IPS-18a (cell line): ENCODE data around the gene REX1BD.
"Not testable (repeated sequence)": the region's sequence is repeated elsewhere in the genome, so short reads cannot be mapped to it uniquely, and the experiment has no call there.

ENCODE experiments used
- H3K27ac ChIP-seq: one replicate; pipeline ENCODE4 v1.5.1; 2013; ENCODE audit warnings: low read length
- H3K27me3 ChIP-seq: one replicate; pipeline ENCODE4 v1.6.1; 2013; ENCODE audit warnings: mild to moderate bottlenecking, low read length; ENCODE audit not compliant: control insufficient read depth, insufficient read depth
- H3K36me3 ChIP-seq: one replicate; pipeline ENCODE4 v1.6.1; 2013; ENCODE audit warnings: low read depth, low read length; ENCODE audit not compliant: control insufficient read depth
- H3K4me1 ChIP-seq: one replicate; pipeline ENCODE4 v1.6.1; 2013; ENCODE audit warnings: low read depth, low read length; ENCODE audit not compliant: control insufficient read depth
- H3K4me3 ChIP-seq: one replicate; pipeline ENCODE4 v1.5.1; 2013; ENCODE audit warnings: low read length
- H3K9ac ChIP-seq: one replicate; pipeline ENCODE4 v1.6.1; 2013; ENCODE audit warnings: mild to moderate bottlenecking, low read length, moderate library complexity
- H3K9me3 ChIP-seq: one replicate; pipeline ENCODE4 v1.6.1; 2013; ENCODE audit warnings: low read depth, low read length; ENCODE audit not compliant: control insufficient read depth

The REX1BD gene

DNA sequence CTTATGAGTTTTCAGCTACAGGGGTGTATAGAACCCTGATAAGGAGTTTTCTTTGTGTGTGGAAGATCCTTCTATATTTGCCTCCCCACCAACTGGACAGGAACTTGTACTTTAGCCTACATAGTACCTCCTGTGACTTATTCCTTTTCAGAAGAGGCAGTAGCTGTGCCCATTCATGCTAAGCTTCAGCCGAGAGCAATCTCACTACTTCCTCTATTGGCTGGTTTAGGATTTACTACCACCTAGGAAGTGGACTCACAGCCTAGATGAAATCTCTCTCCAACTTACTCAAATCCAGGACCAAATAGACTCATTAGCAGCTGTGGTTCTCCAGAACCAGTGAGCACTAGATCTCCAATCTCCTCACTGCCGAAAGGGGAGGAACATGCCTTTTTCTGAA lies 2.3 kb upstream of the REX1BD start:
- H3K9me3 ChIP-seq: no peaks in the 10 kb centered on the region
- no peak overlapping the region for H3K9ac ChIP-seq
- no peaks in the 10 kb centered on the region for H3K27me3 ChIP-seq
- H3K4me3 ChIP-seq: no peak overlapping the region
- peaks cover 11% of the 10 kb centered on the region for H3K4me1 ChIP-seq
- H3K36me3 ChIP-seq: no peaks in the 10 kb centered on the region
- H3K27ac ChIP-seq: no peak overlapping the region

- no peak overlapping the region for H3K27ac ChIP-seq
- no peak overlapping the region for H3K9ac ChIP-seq
- no peaks in the 10 kb centered on the region for H3K36me3 ChIP-seq
- H3K4me1 ChIP-seq: peaks cover 11% of the 10 kb centered on the region
- no peaks in the 10 kb centered on the region for H3K9me3 ChIP-seq
- no peaks in the 10 kb centered on the region for H3K27me3 ChIP-seq
- H3K4me3 ChIP-seq: peak overlapping the region; percentile 94
These were observed 1.0 kb upstream of the REX1BD start for GRCh38 chr19:18587561-18587960.

- Histone ChIP-seq H3K27ac (no peak overlapping the region), H3K9me3 (no peaks in the 10 kb centered on the region), H3K9ac (peak overlapping the region; percentile 84), H3K27me3 (no peaks in the 10 kb centered on the region), H3K4me1 (peaks cover 11% of the 10 kb centered on the region), H3K4me3 (peak overlapping the region; percentile 94), H3K36me3 (no peaks in the 10 kb centered on the region)
These were observed 512 bp upstream of the REX1BD start for GRCh38 chr19:18587962-18588610.

DNA sequence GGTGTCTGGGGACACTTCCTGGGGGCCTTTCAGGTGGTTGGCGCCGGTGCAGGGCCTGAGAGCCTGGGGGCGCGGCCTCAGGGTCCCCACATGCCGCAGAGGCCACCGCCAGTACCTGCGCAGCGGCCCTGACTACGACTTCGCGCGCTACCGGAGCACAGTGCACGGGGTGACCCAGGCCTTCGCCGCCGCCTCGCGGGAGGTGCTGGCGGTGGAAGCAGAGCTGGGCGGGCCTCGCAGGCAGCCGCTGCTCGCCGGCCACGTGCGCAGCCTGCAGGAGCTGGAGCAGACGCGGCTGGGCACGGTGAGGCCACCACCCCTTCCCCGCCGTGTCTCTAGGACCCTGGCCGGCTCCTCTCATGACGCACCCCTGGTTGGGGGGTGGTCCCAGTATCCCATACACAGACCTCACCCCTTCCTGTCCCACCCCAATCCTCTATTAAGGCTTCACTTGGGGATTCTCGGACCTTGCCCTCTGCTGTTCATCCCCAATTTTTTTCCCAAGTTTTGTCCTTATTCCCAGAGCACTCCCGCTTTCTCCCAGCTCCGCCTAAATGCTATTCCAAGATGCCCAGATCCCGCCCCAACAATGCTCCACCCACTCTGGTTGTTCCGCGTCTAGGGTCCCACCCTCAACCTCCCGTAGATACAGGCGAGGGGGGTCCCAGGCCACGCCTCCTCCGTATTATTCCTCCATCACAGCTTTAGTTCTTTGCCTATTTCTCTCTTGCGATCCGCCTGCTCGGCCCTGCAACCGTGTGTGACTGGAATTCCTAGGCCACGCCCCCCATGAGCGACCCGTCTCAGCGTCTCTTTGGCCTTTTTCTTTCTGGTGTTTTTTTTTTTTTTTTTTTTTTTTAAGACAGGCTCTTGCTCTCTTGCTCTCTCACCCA lies 1.0 kb downstream of the REX1BD start:
- H3K9me3 ChIP-seq: no peaks in the 10 kb centered on the region
- no peaks in the 10 kb centered on the region for H3K27me3 ChIP-seq
- H3K4me3 ChIP-seq: peak overlapping the region; percentile 94
- H3K9ac ChIP-seq: peak overlapping the region; percentile 84
- H3K27ac ChIP-seq: peak overlapping the region; percentile 79
- peaks cover 13% of the 10 kb centered on the region for H3K4me1 ChIP-seq
- no peaks in the 10 kb centered on the region for H3K36me3 ChIP-seq

DNA sequence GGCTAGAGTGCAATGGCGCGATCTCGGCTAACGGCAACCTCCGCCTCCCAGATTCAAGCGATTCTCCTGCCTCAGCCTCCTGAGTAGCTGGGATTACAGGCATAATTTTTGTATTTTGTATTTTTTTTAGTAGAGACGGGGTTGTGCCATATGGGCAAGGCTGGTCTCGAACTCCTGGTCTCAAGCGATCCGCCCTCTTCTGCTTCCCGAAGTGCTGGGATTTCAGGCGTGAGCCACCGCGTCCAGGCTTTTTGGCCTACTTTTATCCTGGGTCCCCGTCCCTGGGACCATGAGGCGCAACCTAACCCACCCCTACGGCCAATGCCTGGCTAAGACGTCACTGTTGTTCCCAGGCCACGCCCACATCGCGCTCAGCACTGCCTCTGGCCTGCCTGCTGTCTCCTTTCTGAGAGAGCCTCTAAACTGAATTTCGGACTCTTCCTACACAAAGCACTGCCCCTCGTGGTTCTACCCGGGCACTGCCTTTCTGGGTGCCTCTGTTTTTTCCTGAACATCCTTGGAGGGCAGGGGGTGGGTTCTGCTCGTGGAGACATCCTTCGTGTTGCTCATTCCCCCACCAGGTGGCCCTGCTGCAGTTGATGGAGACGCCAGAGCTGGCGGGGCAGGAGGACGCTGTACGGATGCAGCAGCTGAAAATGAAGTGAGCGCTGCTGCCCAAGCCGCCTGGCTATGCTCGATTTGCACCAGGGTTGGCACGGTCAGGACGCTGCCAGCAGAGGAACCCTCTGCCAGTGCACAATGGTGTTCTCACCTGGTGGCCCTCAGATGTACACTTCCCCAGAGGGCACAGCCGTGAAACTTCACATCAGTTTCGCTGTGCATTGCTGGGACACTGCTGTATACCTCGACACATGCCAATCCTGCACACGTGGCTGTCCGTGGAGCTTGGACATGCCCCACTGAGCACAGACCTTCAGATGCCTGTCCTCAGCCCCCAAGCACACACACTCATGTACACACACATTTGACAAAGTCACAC lies 2.0 kb downstream of the REX1BD start:
- Histone ChIP-seq H3K27me3 (peaks cover 5% of the 10 kb centered on the region), H3K4me3 (peak overlapping the region; percentile 94), H3K27ac (peak overlapping the region; percentile 79), H3K9ac (peak overlapping the region; percentile 84), H3K9me3 (no peaks in the 10 kb centered on the region), H3K36me3 (no peaks in the 10 kb centered on the region), H3K4me1 (peaks cover 16% of the 10 kb centered on the region)

DNA sequence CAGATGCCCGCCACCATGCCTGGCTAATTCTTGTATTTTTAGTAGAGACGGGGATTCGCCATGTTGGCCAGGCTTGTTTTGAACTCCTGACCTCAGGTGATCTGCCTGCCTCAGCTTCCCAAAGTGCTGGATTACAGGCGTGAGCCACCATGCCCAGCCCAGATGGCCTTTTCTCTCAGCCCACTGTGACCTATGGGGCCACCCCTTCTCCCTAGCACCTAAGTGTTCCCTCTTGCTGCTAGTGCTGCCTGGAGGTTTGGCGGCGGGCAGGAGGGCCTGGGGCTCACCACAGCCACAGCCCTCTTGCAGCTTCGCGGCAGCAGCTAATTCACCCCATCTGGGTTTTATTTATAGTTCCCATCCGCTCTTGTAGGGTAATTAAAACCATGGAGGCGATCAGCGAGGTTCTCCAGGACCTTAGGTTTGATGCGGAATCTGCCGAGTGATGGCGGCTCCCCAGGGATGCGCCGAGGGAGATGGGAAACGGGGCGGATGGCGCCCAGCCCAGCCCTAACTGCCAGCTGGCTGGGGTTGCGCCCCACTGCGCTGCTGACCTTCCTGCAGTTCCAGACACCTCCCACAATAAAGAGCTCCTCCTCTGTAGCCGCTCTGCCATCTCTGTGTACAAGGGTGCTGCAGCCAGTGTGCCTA lies 3.3 kb downstream of the REX1BD start:
- H3K36me3 ChIP-seq: no peaks in the 10 kb centered on the region
- no peak overlapping the region for H3K9ac ChIP-seq
- peaks cover 18% of the 10 kb centered on the region for H3K4me1 ChIP-seq
- H3K27ac ChIP-seq: no peak overlapping the region
- peaks cover 10% of the 10 kb centered on the region for H3K27me3 ChIP-seq
- H3K4me3 ChIP-seq: no peak overlapping the region
- no peaks in the 10 kb centered on the region for H3K9me3 ChIP-seq

DNA sequence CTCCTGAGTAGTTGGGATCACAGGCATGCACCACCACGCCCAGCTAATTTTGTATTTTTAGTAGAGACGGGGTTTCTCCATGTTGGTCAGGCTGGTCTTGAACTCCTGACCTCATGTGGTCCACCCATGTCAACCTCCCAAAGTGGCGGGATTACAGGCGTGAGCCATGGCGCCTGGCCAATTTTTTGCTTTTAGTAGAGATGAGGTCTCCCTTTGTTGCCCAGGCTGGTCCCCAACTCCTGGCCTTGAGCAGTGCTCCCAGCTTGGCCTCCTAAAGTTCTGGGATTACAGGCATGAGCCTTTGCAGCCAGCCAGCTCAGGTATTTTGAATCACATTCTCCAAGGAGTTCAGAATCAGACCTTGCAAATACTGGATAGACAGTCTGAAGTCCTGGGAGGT lies 4.1 kb downstream of the REX1BD start:
- not testable (repeated sequence) for H3K27ac ChIP-seq, H3K36me3 ChIP-seq, H3K4me3 ChIP-seq, H3K9ac ChIP-seq, H3K27me3 ChIP-seq, H3K9me3 ChIP-seq
- H3K4me1 ChIP-seq: peaks cover 20% of the 10 kb centered on the region

DNA sequence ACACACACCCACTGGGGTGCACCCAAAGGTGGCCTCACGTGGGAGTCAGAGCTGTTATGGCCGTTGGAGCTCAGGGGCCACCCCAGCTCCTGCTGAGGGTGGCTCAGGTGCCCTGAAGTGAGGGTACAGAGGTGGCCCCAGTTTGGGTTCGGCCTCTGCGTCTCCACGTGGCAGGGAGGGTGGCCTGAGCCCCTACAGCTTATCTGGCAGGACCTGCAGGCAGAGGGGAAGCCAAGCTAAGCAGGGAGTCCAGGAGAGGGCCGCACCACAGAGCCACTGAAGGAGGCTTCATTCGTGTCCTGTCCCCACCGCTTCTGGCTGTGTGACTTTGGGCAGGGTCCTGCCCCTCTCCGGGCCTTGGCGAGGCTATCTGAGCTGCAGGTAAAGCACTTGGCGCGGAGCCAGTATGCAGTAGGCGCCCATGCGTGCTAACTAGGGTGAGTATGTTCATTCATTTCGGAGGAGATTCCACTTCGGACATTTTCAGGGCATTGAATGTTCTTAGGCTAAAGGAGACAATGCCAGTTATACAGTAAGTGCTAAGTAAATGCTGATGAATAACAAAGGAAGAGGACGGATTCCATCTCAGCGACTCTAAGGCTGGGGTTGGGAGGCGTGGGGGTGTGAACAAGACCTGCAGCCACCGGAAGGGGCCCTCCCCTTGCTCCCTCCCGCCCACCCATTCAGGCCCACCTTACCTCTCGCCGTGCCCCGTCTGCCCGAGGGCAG lies 4.9 kb downstream of the REX1BD start:
- no peaks in the 10 kb centered on the region for H3K36me3 ChIP-seq
- peak overlapping the region; percentile 58 for H3K9ac ChIP-seq
- H3K4me3 ChIP-seq: peak overlapping the region; percentile 59
- no peak overlapping the region for H3K27ac ChIP-seq
- peaks cover 10% of the 10 kb centered on the region for H3K27me3 ChIP-seq
- H3K4me1 ChIP-seq: peaks cover 14% of the 10 kb centered on the region
- H3K9me3 ChIP-seq: no peaks in the 10 kb centered on the region

DNA sequence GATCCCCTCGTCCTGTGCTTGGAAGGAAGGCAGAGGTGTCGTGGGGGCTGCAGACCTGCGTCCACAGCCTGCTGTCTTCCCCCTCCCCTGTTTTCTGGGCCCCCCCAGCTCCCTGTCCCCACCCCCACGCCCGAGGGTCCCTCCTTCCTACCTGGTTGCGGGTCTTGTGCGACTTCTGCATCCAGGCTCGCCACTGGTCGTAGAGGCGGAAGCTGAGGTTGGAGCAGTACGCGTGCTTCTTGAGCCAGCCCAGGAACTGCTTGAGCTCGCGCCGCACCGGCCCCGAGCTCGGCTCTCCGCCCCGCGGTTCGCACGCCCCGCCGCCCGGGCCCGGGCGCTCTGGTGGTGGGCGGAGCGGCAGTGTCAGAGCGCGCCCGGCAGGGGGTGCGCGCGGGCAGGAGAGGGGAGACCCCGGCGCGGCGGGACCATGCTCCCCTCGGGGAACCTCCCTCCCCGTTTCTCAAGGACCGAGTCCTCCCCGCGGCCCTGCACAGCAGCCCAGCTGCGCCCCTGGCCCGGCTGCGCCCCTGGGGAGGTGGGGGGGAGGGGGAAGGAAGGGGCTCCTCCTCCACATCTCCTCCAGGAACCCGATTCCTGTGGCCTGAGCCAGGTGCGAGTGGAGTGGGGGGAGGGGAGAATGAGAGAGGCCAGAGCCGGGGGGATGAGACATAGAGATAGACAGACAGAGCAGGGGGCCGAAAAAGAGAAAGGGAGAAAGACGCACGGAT lies 5.7 kb downstream of the REX1BD start:
- no peaks in the 10 kb centered on the region for H3K9me3 ChIP-seq
- peak overlapping the region; percentile 59 for H3K4me3 ChIP-seq
- H3K27me3 ChIP-seq: peaks cover 14% of the 10 kb centered on the region
- peak overlapping the region; percentile 58 for H3K9ac ChIP-seq
- no peaks in the 10 kb centered on the region for H3K36me3 ChIP-seq
- no peak overlapping the region for H3K27ac ChIP-seq
- H3K4me1 ChIP-seq: peaks cover 14% of the 10 kb centered on the region

DNA sequence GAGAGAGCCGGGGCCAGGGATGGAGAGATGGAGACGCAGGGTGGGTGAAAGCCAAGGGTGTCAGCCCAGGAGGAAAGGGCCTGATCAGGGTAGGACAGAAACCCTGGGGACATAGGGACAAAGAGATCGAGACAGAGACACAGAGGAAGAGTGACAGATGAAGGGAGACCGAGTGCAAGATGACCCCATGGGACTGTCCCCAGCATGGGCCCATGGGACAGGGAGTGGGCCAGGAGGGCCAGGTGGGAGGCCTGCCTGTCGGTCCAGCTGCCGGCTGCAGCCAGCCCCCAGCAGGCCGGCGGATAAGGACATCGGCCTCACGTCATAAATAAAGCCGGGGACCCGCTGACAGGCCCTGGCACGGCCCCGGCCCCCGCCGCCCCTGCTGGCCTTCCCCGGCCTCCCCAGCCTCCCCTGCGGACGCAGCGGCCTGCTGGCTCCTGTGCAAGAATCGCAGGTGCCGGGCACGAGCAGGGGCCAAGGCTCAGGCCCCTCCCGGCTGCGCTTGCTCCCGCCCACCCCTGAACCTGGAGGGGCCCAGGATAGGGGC lies 6.3 kb downstream of the REX1BD start:
- peaks cover 20% of the 10 kb centered on the region for H3K27me3 ChIP-seq
- no peak overlapping the region for H3K27ac ChIP-seq
- H3K9me3 ChIP-seq: no peaks in the 10 kb centered on the region
- peaks cover 14% of the 10 kb centered on the region for H3K4me1 ChIP-seq
- H3K9ac ChIP-seq: peak overlapping the region; percentile 58
- H3K36me3 ChIP-seq: no peaks in the 10 kb centered on the region
- H3K4me3 ChIP-seq: peak overlapping the region; percentile 59
